Measurements from ENCODE around the gene MGST3. TPM values are rescaled to one million over a fixed set of nuclear protein-coding genes. Genes with fewer than 3 reads are reported as not detected.
"Not testable (repeated sequence)": the region's sequence is repeated elsewhere in the genome, so short reads cannot be mapped to it uniquely, and the experiment has no call there.

Gene MGST3
- 80.9 and 95.1 TPM in 2 replicates for total RNA-seq (2014; rRNA removed; shearing (Covaris generic))
- 69.6 and 74.8 TPM in 2 replicates for polyA plus RNA-seq (2015; cell fraction: cytosol; rRNA removed)
- polyA plus RNA-seq (2015; cell fraction: nucleus; rRNA removed): 48.3 and 53.9 TPM in 2 replicates

DNA sequence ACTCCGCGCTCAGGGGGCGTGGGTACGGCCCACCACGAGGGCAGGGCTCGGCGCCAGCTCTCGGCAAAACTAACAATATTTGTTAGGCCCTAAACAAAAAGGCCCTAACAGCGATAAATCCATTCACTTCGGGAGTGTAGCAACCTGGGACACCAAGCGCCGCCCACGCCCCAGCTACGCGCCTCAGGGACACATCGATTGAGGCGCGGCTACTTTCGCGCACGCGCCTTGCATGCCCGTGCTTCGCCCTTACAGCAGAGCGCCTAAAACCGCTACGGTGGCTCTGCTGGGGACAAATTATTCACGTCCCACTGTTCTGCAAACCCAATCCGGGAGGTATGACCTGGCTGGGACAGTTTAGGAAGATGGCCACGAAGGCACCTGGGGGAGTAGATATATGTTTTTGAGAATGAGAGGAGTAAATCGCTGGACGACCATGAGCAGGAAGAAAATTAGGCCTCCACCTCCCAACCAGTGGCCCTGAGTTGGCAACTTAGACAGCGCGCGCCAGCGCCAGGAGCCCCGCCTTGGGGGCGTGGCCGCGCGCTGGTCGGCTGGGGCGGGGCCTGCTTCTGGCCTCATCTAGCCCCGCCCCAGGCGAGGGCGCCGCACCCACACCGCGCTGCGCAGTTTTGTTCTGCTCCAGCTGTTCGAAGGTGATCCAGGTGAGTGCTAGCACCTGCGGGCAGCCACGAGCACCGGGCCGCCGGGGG lies at the start of gene MGST3:
MGST3 (plus strand) TSS at position 606 of the 713 bp plus-strand sequence. CDS start 18,614 bp downstream, outside the sequence.
- peak; percentile 91 for DNase-seq (ENCODE audit: low read depth)

DNA sequence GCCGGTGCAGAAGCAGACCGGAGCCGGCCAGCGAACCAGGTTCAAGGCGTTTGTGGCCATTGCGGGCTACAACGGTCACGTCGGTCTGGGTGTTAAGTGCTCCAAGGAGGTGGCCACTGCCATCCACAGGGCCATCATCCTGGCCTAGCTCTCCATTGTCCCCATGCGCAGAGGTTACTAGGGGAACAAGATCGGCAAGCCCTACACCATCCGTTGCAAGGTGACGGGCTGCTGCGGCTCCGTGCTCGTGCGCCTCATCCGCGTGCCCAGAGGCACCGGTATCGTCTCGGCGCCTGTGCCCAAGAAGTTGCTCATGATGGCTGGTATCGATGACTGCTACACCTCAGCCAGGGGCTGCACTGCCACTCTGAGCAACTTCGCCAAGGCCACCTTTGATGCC lies 49.1 kb upstream of the MGST3 start:
- DNase-seq (ENCODE audit: low read depth): no peak

DNA sequence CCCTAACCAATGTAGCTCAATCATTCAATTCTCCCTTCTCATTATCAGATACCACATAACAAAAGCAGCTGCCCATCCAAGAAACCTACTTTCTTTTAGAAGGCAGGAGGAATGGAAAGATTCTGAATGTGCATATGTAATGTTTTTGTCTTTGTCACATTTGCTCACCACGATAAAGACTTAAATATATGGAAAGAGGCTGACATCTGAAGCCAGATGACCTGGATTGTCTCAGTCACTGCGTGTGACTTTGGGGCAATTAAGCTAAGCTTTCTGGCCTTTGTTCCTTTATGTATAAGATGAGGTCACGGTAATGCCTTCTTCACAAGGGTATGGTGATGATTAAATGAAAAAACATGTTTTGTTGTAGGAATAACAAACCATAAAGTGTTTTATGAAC lies 44.6 kb upstream of the MGST3 start:
- DNase-seq (ENCODE audit: low read depth): no peak

DNA sequence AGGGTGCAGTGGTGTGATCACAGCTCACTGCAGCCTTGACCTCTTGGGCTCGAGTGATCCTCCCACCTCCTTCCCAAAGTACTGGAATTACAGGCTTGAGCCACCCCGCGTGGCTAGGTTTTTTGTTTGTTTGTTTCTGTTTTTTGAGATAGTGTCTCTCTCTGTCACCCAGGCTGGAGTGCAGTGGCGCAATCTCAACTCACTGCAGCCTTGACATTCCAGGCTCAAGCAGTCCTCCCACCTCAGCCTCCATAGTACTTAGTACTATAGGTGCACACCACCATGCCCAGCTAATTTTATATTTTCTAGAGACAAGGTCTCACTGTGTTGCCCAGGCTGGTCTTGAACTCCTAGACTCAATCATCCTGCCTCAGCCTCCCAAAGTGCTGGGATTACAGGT lies 39.6 kb upstream of the MGST3 start:
- not testable (repeated sequence) for DNase-seq (ENCODE audit: low read depth)

DNA sequence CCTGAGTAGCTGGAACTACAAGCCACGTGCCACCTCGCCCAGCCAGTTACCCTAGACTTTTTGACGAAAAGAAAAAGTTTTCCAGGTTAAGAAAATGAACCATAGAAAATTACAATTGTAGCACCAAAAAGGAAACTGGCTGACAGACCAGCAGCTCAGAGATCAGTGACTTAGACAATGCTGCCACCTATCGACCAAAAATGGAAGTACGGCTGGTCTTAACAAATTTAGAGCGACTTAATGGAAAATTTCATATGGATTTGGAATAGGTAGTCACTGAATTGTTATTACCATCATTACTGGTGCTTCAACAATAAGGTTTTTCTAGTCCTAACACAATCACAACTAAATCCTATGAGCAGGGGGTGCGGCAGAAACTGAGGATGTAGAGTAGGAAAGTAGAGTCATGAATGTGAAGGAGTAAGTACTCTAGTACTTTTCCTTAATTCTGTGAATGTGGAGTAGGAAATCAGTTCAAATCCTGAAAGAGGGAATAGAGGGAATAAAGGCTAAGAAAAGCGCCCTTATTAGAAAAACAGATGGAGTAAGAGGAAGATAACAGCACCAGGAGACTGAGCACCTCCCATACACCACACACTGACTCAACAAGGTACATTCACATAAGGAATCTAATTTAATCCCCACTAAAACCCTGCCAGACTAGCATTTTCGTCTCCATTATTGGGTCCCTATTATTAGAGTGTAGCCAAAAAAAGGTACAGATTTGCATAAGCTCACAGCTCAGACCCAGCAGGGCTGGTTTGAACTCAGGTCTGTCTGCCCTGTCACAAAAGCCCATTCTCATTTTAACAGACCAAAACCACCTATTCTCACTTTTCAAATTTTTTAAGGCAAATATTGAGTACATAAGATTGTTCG lies 37.9 kb upstream of the MGST3 start:
- peak; percentile 61 for DNase-seq (ENCODE audit: low read depth)

DNA sequence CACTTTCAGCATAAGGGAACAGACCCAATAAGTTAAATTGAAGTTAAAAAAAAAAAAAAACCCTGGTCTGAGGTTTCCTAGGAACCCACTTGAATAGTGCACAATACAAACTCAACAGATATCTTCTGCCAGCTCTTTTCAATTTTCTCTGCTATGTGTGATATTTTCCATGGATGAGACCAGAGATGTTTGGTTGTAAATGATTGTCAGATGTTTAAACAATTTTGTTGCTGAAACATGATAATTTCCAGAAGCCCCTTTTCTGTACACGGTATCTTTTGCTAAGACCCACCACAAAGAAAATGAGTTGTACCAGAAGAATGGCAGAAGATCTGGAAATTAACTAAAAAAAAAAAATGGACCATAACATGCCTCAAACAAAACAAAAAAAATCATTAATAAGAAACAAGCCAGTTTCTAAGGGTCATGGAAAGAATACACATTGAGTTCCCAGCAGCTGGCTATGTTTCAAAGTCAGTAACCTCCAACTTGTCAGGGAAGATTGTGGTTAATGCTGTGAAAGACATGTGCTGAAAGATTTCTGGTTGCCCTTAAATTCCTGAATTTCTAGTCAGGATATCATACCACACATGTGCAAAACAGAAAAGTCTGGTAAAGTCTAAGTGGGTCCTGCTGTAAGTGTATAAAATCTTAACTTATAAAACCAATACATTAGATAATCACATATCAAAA lies 35.6 kb upstream of the MGST3 start:
- DNase-seq (ENCODE audit: low read depth): no peak

DNA sequence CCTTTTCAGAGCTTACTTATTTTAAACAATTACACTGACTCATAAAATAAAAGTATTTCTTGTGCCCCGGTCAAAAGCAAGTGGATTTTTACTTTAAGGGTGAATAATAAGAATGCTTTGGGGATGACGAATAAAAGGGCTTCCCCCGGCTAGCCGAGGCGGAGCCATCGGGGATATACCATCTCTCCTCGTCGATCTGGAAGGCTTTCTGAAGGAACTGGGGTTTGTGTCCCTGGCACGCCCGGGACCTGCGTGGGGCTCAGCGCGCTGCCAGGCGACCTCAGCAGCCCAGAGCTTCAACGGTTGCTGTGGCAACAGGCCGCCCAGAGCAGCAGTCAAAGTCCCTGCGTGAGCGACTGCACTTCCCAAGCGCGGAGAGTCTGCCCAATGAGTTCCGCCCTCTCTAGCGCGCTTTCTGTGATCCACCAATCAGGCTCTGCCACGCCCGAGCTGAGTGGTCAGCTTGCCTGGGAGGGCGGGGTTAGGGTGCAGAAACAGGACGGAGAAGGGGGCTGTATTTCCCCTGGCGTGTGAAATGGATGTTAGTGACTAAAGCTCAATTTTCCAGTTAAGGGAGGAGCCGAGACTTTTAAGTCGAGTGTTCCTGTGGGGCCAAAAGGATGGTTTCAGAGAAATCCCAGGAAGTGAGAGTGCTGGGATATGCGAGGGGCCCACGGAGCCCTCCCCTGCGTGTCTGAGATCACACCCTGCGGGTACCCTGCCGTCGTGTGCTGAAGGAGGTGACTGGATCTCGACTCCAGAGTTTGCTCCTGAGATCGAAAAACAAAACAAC lies 33.0 kb upstream of the MGST3 start:
- DNase-seq (ENCODE audit: low read depth): peak; percentile 93

DNA sequence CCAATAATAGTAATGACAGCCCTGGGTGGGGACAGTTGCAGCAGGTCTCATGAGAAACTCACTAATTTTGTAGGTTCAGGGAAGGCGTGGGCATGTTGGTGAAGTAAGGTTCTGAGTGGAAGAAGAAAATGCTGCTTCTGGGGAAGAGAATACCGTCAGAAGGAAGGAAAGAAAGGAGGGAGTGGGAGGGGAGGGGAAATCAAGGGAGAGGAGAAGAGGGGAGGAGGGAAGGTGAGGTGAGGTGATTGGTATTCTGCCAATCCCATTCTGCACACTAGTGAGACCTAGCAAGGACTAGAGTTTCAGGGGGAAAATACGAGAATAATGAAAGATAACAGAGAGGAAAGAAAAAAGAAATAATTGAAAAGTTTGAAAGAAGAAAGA lies 32.4 kb upstream of the MGST3 start:
- DNase-seq (ENCODE audit: low read depth): no peak

DNA sequence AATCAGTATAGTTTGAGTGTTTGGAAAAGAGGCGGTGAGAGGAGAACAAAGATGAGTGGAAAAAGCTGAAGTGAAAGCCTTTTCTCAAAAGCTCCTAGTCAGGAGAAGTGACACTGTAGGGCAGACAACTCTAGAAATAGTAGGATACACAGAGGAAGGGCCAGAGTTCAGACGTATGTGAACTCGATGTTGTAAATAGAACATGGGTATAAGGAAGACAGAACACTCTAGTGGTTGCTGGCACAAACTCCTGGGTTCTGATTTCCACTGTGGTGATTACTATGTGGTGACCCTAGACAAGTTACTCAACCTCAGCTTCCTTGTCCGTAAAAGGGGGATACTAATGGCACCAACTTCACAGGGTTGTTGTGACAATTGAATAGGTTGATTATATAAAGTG lies 30.2 kb upstream of the MGST3 start:
- DNase-seq (ENCODE audit: low read depth): no peak

DNA sequence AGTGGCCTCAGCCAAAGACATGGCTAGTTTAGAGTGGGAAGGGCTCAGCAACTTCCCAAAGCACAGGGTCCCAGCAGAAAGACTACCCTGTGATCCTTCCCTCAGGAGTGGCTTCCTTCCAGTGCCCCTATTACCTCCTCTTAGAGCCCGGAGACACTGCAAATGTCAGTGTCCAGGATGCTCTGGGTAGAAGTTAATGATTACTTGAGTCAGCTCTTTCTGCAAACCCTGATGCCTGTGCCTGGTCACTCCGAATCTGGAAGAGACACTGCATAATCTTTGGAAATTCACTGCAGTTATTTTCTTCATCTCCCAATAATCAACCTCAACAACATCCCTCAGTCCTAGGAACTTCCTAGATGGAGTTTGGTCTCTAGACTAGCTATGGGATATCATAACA lies 27.2 kb upstream of the MGST3 start:
- no peak for DNase-seq (ENCODE audit: low read depth)

DNA sequence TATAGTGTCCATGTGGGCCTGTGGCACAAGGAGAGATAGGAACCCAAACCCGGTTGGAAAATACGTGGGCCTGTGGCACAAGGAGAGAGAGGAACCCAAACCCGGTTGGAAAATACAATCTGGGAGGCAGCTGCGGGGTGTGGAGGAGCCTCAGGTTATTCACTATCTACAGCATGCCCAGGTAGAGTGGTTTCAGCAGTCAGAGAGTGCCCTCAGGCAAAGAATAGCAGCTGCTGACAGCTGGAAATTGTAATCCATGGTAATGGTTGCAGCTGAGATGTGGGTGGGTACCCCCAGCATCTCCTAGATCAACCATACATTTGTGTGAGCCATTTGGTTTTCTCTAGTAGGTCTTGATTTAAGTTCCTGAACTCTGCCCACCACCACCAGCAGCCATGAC lies 25.8 kb upstream of the MGST3 start:
- no peak for DNase-seq (ENCODE audit: low read depth)

DNA sequence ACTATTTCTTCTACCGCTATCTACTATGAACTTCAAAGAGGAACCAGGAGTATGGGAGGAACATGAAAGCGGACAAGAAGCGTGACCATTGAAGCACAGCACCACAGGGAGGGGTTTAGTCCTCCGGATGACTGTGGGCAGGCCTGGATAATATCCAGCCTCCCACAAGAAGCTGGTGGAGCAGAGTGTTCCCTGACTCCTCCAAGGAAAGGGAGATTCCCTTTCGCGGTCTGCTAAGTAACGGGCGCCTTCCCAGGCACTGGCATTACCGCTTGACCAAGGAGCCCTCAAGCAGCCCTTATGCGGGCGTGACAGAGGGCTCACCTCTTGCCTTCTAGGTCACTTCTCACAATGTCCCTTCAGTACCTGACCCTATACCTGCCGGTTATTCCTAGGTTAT lies 24.4 kb upstream of the MGST3 start:
- not testable (repeated sequence) for DNase-seq (ENCODE audit: low read depth)

DNA sequence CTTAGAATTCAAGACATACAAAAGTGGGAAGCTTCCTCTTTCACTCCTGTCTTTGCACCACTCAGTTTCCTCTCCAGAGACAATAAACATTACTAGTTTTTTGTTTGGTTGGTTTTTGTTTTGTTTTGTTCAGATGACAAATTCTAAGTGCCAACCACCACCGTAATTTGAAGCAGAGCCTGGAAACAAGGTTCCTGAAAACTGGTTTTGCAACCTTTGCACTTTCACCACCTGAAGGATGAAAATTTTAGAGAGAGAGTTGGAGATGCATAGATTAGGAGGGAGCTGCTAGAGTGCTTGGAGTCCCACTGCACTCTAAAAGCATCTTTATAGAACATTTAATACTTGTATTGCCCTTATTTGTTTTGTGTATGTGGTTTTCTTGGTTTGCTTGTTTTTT lies 20.2 kb upstream of the MGST3 start:
- no peak for DNase-seq (ENCODE audit: low read depth)

DNA sequence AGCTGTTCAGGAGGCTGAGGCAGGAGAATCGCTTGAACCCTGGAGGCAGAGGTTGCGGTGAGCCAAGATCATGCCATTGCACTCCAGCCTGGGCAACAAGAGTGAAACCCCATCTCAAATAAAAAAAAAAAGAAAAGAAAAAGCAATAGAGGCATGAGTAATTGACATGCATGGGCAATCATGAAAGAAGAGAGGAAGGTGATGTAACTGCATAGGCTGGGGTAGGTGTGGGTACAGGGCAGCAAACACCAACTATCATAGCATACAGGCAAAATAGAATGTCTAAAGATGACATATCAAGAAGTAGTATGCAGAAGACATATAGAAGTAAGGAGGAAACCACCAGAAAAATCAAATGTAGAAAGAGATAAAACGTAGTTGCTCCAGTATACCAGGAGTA lies 19.0 kb upstream of the MGST3 start:
- no peak for DNase-seq (ENCODE audit: low read depth)

DNA sequence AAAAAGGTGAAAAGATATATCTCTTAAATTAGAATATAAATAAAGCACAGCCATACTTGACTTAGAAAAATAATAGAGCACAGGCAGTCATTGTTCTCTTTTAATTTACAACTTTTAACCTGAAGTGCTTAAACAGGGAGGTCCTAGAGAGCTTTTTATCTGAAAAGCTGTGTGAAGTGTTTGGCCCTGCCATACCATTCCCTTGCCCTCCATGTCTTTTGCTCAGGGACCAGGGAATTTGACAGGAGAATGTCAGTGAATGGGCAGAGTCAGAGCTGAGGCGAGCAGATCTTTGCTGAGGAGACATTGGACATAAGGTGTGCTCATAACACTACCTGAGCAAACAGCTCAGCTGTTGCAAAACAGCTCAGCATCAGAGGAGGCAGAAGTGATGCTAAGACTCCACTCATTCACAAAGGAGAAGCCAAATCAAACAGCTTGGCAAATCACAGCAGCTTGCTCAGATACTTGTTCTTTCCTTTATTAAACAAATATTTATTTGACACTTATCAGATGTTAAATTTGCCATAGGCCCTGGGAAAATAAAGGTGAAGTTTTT lies 14.9 kb upstream of the MGST3 start:
- no peak for DNase-seq (ENCODE audit: low read depth)

DNA sequence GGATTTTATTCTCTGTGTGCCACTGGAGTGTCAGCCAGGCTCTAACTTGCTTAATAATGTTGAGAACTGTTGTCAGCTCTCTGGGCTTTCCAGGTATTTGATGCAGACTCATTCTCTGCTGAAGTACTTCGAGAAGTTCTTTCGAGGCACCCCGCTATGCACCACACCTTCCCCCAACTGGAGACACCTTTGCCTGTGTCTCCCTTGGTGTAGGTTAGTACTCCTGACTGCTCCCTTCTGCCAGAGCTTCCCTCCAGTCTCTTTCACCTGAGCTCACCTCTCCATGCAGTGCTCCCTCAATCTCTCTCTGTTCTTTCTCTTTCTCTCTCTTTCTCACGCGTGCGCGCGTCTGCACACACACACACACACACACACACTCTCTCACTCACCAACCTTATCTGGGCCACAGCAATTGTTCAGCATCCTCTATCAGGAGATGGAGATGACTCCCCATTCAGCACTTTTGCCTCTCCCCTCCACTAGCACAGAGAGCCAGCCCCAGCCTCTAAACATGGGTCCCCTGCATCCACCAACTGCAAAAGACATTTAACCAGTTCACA lies 14.0 kb upstream of the MGST3 start:
- no peak for DNase-seq (ENCODE audit: low read depth)

DNA sequence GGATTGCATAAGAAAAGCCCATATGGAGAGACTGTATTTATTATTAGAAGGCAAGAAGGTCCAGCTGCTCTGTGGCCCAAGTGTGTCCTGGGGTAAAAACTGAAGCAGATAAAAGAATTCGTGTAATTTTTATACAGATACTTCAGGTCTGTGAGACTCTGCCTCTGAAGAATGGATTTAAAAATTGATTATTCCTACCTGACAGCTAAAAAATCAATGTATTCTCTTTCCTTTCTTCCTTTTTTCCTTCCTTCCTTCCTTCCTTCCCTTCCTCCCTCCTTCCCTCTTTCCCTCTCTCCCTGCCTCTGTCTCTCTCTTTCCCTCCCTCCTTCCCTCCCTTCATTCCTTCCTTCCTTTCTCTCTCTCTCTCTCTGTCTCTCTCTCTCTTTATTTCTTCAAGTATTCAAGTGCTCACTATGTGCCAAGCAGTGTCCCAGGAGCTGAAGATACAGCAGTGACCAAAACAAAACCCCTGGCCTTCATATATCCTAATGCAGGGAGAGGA lies 11.3 kb upstream of the MGST3 start:
- no peak for DNase-seq (ENCODE audit: low read depth)

DNA sequence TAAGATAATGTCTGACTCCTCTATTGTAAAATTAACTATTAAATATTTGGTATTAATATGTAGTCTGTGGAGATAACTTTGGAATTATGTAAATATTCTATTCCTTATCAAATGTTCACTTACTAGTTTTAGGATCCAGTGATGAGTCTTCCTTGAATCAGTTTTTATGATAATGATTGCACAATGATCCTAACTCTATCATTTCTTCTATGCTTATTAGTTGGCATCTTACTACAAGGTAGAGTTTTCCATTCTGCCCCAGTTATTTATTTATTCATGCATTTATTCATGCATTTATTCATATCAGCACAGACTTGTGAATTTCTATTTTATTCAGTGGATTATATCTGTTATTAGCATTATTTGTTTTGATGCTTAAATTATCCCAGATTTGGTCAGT lies 7.4 kb upstream of the MGST3 start:
- no peak for DNase-seq (ENCODE audit: low read depth)

DNA sequence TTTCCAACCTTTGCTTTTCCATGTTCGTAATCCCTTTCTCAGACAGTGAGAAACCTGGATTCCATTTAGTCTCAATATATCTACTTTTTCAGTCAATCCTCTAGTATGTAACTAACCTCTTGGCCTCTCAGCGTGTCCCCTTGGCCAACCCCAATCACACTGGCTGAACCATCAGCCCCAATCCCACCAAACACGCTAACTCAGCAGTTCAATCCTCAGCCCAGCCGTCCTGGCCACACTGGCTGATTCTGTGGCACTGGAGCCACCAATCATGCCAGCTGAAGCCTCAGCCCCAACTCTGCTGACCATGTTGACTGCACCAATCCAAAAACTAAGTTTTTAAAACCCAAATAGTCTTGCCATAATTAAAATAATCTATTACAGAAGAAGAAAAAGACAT lies 6.6 kb upstream of the MGST3 start:
- DNase-seq (ENCODE audit: low read depth): no peak

DNA sequence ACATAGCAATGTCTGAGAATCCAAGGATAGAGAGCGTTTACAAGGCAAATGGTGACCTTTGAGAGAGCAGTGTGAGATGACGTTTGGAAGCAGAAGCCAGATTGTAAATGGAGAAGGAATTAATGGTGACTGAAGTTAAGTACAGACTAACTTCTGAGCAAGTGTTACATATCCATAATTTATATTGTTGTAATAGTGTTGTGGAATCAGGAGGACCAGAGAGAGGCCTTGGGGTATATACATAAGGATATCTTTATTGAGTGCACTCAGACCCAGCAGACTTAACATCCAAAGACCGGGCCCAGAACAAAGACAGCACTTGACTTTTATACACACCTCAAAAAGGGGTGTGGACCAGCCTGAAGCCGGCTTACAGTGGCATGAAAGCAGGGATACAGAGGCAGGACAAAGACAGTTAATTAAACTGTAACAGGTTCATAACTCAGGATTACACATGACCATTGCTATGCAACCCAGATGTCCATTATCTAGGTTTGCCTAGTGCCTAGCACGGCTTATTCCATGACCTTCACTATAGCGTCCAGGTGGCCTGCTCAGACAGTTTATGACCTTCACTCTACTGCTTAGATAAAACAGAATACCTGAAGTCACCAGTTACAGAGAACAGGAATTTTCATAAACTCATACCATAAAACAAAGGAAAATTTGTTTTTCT lies 2.7 kb upstream of the MGST3 start:
- no peak for DNase-seq (ENCODE audit: low read depth)

Measured in HT1080 (cell line).